Thymus (tissue), 11 donors: ENCODE results near the gene RASGEF1C. TPM values are rescaled to one million over a fixed set of nuclear protein-coding genes. Genes with fewer than 3 reads are reported as not detected.

Experiments used
- DNase-seq, 9 donors: peaks; one replicate each; pipeline ENCODE4 v3.0.0-alpha.2; 2013; ENCODE audit warnings: low spot score in 9 of 9, low read depth in 6 of 9, missing footprints in 1 of 9
- H3K27ac ChIP-seq, 2 donors: one replicate each; pipeline ENCODE4 v1.5.1; 2013; ENCODE audit warnings: control low read depth in 1 of 2, low read depth in 1 of 2, low read length in 1 of 2, mild to moderate bottlenecking in 1 of 2, moderate library complexity in 1 of 2
- H3K27me3 ChIP-seq, 2 donors: one replicate each; pipeline ENCODE4 v1.5.1; 2013; ENCODE audit warnings: low read length in 1 of 2; ENCODE audit not compliant: control insufficient read depth in 2 of 2, insufficient read depth in 1 of 2
- H3K36me3 ChIP-seq, 2 donors: one replicate each; pipeline ENCODE4 v1.5.1; 2013; ENCODE audit warnings: low read length in 1 of 2, mild to moderate bottlenecking in 1 of 2, moderate library complexity in 1 of 2; ENCODE audit not compliant: control insufficient read depth in 2 of 2, insufficient read depth in 2 of 2
- H3K4me1 ChIP-seq, 2 donors: one replicate each; pipeline ENCODE4 v1.5.1; 2013; ENCODE audit warnings: low read length in 2 of 2; ENCODE audit not compliant: control insufficient read depth in 2 of 2, insufficient read depth in 2 of 2
- H3K4me3 ChIP-seq, 2 donors: one replicate each; pipeline ENCODE4 v1.5.1; 2013; ENCODE audit warnings: low read length in 2 of 2, control low read depth in 1 of 2, mild to moderate bottlenecking in 1 of 2
- H3K9me3 ChIP-seq, 2 donors: one replicate each; pipeline ENCODE4 v1.5.1; 2013; ENCODE audit warnings: low read length in 1 of 2, mild to moderate bottlenecking in 1 of 2; ENCODE audit not compliant: control insufficient read depth in 2 of 2, insufficient read depth in 1 of 2
- WGBS: extraction: QIAGEN DNeasy Blood & Tissue Kit; methylation state at CpG from one replicate; pipeline ENCODE4 v1.1.7; 2013; 5-methylcytosine and 5-hydroxymethylcytosine counted together
- polyA plus RNA-seq: library from polyadenylated mRNA; stranded (reverse); fragments of 200-250 nt; gene quantifications from one replicate; pipeline ENCODE4 v1.2.3, GENCODE V29; 2013
- total RNA-seq: library from RNA; stranded (reverse); fragments of 120-200 nt; gene quantifications from one replicate; pipeline ENCODE4 v1.2.4, GENCODE V29; 2013
- donor health status: healthy.

RASGEF1C gene
- total and polyA plus RNA-seq, 2 donors: 0.11 TPM; not detected in 1

- WGBS: 94% methylated on average over 15 of the region's 15 CpGs
- H3K36me3 ChIP-seq: peaks cover 21 to 30% of the 10 kb centered on the region in 2 donors
- no peaks in the 10 kb centered on the region for H3K4me1 ChIP-seq
- H3K4me3 ChIP-seq: no peak overlapping the region
- DNase-seq: no peak
- no peaks in the 10 kb centered on the region for H3K9me3 ChIP-seq
- H3K27ac ChIP-seq: no peak overlapping the region
- no peaks in the 10 kb centered on the region for H3K27me3 ChIP-seq
Observed at GRCh38 chr5:180234271-180234670, 25.3 kb upstream of the RASGEF1C start.

DNA sequence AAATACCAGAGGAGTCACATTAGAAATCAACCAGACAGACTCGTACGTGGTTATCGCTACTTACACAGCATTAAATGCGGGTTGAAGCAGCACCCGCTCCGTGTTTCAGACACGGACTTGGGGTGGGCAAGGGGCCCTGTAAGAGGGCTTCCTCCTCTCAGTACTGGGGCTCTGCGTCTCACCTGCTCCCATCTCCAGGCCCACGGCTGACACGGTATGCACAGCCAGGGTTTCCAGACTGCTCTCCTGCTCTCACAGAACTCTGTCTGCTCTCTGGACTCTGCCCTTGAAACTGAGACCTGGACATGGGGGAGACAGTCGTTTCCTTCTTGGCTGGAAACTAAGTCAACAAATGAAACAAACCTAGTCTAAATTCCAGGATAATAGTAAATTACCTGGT lies 24.7 kb upstream of the RASGEF1C start:
- no peaks in the 10 kb centered on the region for H3K9me3 ChIP-seq
- 98% methylated on average over 11 of the region's 11 CpGs for WGBS
- H3K4me3 ChIP-seq: no peak overlapping the region

DNA sequence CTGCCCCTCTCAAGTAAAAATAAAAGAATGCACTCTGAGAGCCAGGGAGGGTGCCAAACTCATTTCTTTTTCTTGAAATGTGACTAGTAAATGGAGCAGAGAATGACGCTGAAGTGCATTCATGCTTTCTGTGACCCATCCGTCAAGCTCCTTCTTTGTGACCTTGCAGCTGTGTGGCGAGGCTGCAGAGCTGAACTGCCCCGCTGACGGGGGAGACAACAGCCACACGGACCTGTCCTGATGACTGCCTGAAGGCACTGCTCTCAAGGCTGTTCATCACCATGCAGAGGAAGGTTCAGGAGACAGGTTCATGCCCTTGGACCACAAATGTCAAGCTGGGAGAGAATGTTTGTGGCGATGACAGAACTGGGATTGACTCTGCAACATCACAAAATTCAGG lies 21.0 kb upstream of the RASGEF1C start:
- Histone ChIP-seq H3K9me3 (peaks cover 0 to 5% of the 10 kb centered on the region in 2 donors), H3K4me3 (no peak overlapping the region), H3K27me3 (no peaks in the 10 kb centered on the region), H3K4me1 (no peaks in the 10 kb centered on the region), H3K27ac (no peak overlapping the region), H3K36me3 (peaks cover 4 to 10% of the 10 kb centered on the region in 2 donors)
- DNase-seq: no peak
- WGBS: 95% methylated on average over 7 of the region's 7 CpGs

More for the DNA sequence above, 24.7 kb upstream of the RASGEF1C start:
- H3K27ac ChIP-seq: no peak overlapping the region
- H3K4me1 ChIP-seq: no peaks in the 10 kb centered on the region
- H3K27me3 ChIP-seq: no peaks in the 10 kb centered on the region
- H3K36me3 ChIP-seq: peaks cover 16 to 24% of the 10 kb centered on the region in 2 donors
- no peak for DNase-seq

- DNase-seq: no peak
- Histone ChIP-seq H3K9me3 (peaks cover 2 to 15% of the 10 kb centered on the region in 2 donors), H3K27me3 (no peaks in the 10 kb centered on the region), H3K36me3 (no peaks in the 10 kb centered on the region), H3K27ac (no peak overlapping the region), H3K4me3 (no peak overlapping the region), H3K4me1 (no peaks in the 10 kb centered on the region)
- WGBS: 98% methylated on average over 11 of the region's 11 CpGs
Observed at GRCh38 chr5:180222056-180222455, 13.0 kb upstream of the RASGEF1C start.

DNA sequence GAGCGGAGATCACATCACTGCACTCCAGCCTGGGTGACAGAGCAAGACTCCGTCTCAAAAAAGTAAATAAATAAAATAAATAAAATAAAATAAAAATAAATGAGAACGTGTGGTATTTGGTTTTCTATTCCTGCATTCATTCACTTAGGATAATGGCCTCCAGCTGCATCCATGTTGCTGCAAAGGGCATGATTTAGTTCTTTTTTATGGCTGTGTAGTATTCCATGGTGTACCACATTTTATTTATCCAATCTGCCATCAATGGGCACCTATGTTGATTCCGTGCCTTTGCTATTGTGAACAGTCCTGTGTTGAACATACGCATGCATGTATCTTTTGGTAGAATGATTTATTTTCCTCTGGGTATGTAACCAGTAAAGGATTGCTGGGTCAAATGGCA lies 8.8 kb upstream of the RASGEF1C start:
- no peak for DNase-seq
- H3K9me3 ChIP-seq: peaks cover 2 to 12% of the 10 kb centered on the region in 2 donors
- no peak overlapping the region for H3K27ac ChIP-seq
- 95% methylated on average over 5 of the region's 5 CpGs for WGBS
- H3K36me3 ChIP-seq: no peaks in the 10 kb centered on the region
- H3K4me3 ChIP-seq: no peak overlapping the region
- no peaks in the 10 kb centered on the region for H3K4me1 ChIP-seq
- H3K27me3 ChIP-seq: peaks cover 0 to under 1% of the 10 kb centered on the region in 2 donors

DNA sequence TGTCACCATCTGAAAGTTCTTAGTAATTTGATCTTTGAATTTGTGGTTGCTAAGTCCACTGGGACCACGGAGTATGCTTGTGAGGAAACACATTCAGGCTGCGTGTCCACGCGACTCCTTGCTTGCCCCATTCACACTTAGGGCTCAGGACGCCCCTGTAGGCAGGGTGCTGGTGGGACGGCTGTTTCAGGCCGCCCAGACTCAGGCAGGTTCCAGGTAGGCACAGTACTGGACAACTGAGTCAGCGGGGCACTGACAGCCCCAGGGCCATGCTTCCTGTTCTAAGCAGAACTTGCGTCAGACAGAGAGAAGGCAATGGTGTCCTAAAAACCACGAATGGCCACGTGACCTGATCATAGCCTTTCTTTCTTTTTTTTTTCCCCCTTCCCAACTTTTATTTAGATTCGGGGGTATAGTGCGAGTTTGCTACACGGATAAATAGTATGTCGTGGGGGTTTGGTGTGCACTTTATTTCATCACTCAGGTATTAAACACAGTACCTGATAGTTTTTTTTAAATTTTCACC lies 7.7 kb upstream of the RASGEF1C start:
- Histone ChIP-seq H3K27me3 (peaks cover 0 to 5% of the 10 kb centered on the region in 2 donors), H3K36me3 (no peaks in the 10 kb centered on the region), H3K4me1 (no peaks in the 10 kb centered on the region), H3K27ac (no peak overlapping the region), H3K9me3 (peaks cover 1 to 7% of the 10 kb centered on the region in 2 donors), H3K4me3 (no peak overlapping the region)
- 93% methylated on average over 15 of the region's 15 CpGs for WGBS
- DNase-seq: no peak

- 96% methylated on average over 34 of the region's 34 CpGs for WGBS
- Histone ChIP-seq H3K4me1 (no peaks in the 10 kb centered on the region), H3K9me3 (peaks cover 0 to 5% of the 10 kb centered on the region in 2 donors), H3K27me3 (peaks cover 0 to 9% of the 10 kb centered on the region in 2 donors), H3K36me3 (no peaks in the 10 kb centered on the region), H3K4me3 (no peak overlapping the region), H3K27ac (no peak overlapping the region)
- no peak for DNase-seq
Observed at GRCh38 chr5:180215783-180216630, 7.0 kb upstream of the RASGEF1C start.

GRCh38 chr5:180214870-180215770 lies 6.1 kb upstream of the RASGEF1C start:
- Histone ChIP-seq H3K36me3 (no peaks in the 10 kb centered on the region), H3K4me3 (no peak overlapping the region), H3K4me1 (no peaks in the 10 kb centered on the region), H3K27ac (no peak overlapping the region), H3K27me3 (peaks cover 3 to 15% of the 10 kb centered on the region in 2 donors), H3K9me3 (peaks cover 0 to 5% of the 10 kb centered on the region in 2 donors)
- 96% methylated on average over 21 of the region's 21 CpGs for WGBS
- DNase-seq: no peak
